ENCODE data around the gene KRTAP5-5.
"Not testable (repeated sequence)": the region's sequence is repeated elsewhere in the genome, so short reads cannot be mapped to it uniquely, and the experiment has no call there.

The KRTAP5-5 gene

GRCh38 chr11:1642288-1643145 lies 12.9 kb downstream of the KRTAP5-5 start:
- no peak for DNase-seq (ENCODE audit: low spot score)

DNA sequence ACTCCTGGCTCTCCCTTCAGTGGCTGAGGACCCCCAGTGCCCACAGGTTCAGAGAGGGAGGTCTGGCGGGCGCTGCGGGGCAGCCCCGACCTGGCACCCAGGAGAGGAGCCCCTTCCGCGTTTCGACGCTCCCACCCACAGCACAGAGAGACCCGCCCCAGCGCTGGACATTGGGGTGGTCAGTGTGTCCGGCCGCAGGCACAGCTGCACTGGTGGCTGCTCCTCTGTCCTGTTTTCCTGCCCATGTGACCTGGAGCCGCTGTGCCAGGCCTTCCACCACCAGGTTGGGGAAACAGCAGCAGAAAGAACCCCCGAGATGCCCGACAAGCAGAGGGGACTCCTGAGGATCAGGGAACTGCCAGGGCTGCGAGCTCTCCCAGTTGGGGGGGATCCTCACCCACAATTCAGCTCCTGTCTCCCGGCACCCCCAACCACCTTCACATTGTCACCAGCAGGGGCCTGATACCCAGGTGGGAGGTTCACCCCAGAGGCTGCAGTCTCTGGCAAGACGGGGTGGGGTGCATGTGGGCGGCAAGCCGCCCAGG lies 13.6 kb downstream of the KRTAP5-5 start:
- DNase-seq (ENCODE audit: low spot score) = no peak

DNA sequence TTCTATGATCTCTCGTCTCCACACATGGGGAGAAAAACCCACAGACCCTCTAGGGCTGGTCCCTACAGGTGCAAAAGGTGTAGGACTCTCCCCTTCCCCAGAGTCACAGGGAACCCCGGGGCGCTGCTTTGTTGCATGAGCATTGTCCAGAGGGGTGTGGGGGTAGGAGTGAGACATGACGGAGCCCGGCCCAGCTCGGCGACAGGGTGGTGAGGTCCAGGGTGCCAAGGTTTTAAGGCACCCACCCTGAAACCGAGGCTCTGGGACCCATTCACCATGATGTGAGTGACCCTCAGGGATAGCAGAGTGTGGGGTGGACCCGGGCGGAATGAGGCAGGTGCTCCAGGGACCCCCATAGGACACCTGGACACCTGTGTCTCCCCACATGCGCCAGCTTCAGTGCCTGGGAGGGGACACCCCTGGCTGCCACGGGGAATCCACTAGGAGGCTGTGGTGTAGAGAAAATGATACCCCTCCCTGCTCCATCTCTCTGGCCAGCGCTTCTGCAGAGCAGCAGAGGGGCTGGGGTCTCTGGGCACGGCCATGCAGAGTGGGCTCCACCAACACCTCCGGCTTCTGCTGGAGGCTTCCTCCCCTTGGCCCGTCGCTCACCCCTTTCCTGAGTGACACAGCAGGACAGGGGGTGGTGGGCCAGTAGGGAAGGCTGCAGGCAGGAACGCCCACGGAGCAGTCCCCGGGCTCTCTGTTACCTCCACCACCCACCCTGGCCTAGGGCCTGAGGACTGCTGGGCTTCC lies 15.2 kb downstream of the KRTAP5-5 start:
- no peak for DNase-seq (ENCODE audit: low spot score)

DNA sequence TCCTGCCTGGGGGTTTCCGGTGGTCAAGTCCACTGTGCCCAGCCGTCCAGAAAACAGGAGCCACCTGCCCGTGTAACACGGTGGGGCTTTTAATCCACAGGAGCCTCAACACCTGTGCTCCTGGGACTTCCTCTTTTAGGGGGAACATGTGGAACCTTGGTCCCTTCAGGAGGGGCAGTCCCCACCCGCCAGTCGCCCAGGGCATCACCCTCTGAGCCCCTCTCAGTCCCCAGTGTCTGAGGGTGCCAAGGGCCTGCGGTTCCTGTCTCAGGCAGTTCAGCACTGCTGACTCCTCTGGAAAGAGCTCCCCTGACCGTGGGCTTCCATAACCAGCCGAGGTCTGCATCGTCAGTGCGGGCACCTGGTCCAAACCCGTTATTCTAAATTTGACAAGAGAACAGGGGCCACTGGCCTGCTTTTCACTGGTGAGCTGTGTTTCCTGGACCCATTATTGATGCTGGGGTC lies 15.8 kb downstream of the KRTAP5-5 start:
- no peak for DNase-seq (ENCODE audit: low spot score)

GRCh38 chr11:1646540-1646939 lies 17.0 kb downstream of the KRTAP5-5 start:
- not testable (repeated sequence) for DNase-seq (ENCODE audit: low spot score)

DNA sequence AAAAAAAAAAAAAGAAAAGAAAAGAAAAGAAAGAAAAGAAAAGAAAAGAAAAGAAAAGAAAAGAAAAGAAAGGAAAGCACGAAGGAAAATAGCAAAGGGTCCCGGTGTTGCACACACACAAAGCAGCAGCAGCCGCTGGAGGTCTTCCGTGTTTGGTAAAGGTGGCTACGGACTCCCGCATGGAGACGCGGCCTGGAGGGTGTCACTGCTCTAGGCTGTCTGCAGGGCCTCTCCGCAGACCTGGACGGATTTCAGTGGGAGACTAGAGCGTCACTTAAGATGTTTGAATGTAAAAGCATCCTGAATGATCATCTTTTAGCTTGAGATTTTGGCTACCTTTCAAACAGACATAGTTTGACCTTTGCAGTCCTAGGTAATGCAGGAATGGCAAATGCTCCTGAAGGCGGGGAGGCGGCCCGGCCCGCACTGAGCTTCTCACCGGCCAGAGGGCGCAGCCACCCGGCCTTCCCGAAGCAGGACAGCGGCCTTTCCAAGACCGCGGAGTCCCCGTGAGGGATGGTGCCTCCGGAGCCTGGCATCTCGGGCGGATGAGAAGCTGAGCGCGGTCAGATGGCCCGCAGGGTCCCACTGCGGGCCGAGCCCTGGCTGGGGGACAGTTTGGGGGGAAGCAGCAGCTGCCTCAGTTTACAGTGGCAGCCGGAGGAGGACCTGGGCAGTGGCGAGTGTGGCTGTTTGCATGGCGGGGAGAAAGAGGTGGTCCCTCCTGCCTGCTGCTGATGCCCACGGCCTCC lies 18.5 kb downstream of the KRTAP5-5 start:
- DNase-seq (ENCODE audit: low spot score) = no peak

- no peak for DNase-seq (ENCODE audit: low spot score)
These were observed 19.3 kb downstream of the KRTAP5-5 start for GRCh38 chr11:1648653-1649420.

DNA sequence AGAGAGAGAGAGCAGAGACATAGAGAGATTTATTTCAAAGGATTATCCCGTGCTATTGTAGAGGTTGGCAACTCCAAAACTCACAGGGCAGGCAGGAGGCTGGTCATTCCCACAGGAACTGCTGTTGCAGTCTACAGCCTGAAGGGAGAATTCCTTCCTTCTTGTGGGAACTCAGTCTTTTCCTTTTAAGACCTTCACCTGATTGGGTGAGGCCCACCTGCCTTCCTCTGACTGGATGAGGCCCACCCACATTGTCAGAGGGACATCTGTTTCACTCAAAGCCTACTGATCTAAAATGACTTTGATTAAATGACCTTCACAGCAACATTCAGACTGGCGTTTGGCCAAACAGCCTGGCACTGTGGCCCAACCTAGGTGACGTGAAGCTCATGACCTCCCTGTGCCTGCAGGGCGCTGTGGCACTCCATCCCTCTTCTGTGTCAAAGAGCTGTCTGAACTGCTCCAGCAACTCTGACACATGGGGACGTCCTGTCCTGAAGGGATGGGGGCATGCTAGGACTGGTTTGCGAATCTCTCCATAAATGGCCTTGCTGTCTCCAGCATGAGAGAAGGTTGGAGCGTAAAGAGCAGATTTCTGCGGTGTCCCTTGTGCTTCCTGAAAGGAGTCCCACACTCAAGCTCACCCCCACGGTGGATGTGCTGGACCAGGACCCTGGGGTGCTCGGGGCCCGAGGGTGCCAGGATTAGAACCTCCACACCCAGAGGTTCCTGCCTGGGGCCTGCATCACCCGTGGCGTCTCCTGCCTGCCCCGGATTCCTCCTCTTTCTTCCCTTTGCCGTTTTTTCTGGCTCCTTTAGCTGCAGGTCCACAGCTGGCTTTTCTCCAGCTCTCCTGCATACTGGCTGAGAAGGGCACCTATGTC lies 20.7 kb downstream of the KRTAP5-5 start:
- DNase-seq (ENCODE audit: low spot score) = no peak

GRCh38 chr11:1650918-1651262 lies 21.3 kb downstream of the KRTAP5-5 start:
- no peak for DNase-seq (ENCODE audit: low spot score)

DNA sequence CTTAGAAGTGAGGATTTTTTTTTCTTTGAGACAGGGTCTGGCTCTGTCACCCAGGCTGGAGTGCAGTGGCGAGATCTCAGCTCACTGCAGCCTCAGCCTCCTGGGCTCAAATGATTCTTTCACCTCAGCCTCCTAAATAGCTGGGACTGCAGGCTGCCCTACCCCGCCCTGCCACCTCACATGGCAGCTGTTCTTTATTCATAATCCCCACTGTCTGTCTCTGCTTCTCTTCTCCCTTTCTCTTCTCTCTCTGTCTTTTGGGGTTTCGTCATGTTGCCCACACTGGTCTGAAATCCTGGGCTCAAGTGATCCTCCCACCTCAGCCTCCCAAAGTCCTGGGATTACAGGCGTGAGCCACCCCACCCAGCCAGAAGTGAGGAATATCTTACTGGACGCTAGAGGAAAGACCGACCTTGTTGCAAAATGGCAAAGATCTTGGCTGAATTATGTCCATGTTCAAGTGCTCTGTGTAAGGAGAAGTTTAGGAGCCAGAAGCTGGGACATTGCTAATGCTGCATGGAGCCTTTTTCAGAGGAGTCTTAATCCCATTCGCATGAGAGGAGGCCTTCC lies 21.9 kb downstream of the KRTAP5-5 start:
- DNase-seq (ENCODE audit: low spot score) = no peak

GRCh38 chr11:1652026-1652425 lies 22.5 kb downstream of the KRTAP5-5 start:
- no peak for DNase-seq (ENCODE audit: low spot score)

DNA sequence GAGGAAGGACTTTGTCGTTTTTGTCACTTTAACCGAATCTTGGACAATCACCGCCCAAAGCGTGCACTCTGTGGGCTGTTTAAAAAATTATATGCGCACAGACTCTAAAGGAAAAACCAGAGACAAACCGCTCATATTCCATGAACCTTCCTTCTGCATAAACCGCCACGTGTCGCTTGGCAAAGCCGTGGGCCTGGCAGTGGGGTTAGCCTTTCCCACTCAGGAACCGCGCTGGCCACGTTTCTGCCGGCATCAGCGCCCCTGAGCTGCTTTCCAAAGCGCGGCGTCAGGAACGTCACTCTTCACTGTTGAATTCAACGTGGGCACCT lies 22.8 kb downstream of the KRTAP5-5 start:
- DNase-seq (ENCODE audit: low spot score) = no peak

- peak; percentile 52 for DNase-seq (ENCODE audit: low spot score)
These were observed 23.4 kb downstream of the KRTAP5-5 start for GRCh38 chr11:1652771-1653540.

DNA sequence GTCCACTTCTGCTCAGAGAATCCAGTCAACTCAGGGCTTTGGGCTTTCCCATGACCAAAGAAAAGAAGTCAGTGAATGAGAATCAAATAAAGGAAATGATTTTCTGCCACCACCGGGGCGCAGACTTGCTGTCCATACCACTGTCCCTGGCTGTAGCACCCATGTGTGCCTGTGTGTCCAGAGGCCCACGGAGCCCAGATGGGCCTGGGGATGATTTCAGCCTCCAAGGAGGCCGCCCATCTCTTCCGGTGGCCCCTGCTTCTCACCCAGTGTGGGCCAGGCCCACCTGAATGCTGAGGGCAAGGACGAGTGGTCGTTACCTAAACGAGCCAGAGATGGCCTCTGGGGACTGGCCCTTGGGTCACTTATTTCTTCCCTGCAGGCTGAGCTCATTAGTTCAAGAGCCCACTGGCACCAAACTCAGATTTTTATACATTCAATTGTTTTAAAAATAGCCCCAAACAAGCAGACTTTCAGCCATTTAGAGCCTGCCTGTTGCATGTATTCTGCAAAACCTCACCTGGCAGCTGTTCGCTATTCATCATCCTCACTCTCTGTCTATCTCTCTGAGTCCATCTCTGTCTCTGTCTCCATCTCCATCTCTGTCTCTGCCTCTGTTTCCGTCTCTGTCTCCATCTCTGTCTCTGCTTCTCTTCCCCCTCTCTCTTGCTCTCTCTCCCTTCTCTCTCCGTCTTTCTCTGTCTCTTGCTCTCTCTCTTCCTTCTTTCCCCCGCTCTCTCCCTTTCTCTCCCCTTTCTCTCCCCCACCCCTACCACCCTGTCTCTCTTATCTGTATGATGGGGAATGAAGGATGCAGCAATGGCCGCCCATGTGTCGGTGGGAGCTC lies 24.2 kb downstream of the KRTAP5-5 start:
- no peak for DNase-seq (ENCODE audit: low spot score)

GRCh38 chr11:1654388-1655167 lies 25.0 kb downstream of the KRTAP5-5 start:
- DNase-seq (ENCODE audit: low spot score) = no peak

GRCh38 chr11:1655168-1656060 lies 25.8 kb downstream of the KRTAP5-5 start:
- DNase-seq (ENCODE audit: low spot score) = no peak

DNA sequence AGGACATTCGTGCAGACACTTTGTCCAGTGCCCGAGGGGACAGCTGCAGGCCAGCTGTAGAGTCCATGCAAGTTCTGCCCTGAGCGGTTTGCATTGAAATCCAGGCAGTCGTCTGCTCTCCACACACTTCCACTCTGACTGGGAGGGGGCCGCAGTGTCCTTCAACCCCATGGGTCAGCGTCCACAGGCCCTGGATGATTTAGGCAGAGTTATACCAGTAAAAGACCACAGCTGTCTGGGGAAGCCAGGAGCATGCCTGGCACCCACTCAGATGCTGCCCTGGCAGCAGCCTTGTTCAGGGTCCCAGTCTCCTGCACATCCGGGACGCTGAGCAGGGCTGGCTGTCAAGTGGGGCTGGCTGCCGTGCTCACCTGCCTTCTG lies 26.5 kb downstream of the KRTAP5-5 start:
- DNase-seq (ENCODE audit: low spot score) = no peak

Measured in kidney capillary endothelial cell (primary cell).